ENCODE measurements around the gene LRRC34.

The LRRC34 gene

GRCh38 chr3:169758359-169758994 is 54.2 kb downstream of the LRRC34 start:
- Mint-ChIP-seq H3K27me3 (no peaks in the 10 kb centered on the region), H3K36me3 (no peaks in the 10 kb centered on the region), H3K9me3 (no peaks in the 10 kb centered on the region), H3K4me1 (peaks cover 11% of the 10 kb centered on the region), H3K4me3 (no peak overlapping the region), H3K27ac (no peak overlapping the region)
- ATAC-seq, result no peak

- no peak for ATAC-seq
- H3K4me3 Mint-ChIP-seq, result no peak overlapping the region
These were observed 57.2 kb downstream of the LRRC34 start for GRCh38 chr3:169755488-169755887.

GRCh38 chr3:169754711-169755110 is 58.0 kb downstream of the LRRC34 start:
- Mint-ChIP-seq H3K27me3 (peaks cover 9% of the 10 kb centered on the region), H3K4me3 (no peak overlapping the region), H3K27ac (no peak overlapping the region), H3K4me1 (peaks cover 7% of the 10 kb centered on the region), H3K9me3 (no peaks in the 10 kb centered on the region), H3K36me3 (no peaks in the 10 kb centered on the region)
- no peak for ATAC-seq

More at GRCh38 chr3:169755488-169755887, 57.2 kb downstream of the LRRC34 start:
- peaks cover 7% of the 10 kb centered on the region for H3K4me1 Mint-ChIP-seq
- H3K27ac Mint-ChIP-seq, result no peak overlapping the region
- peaks cover 1% of the 10 kb centered on the region for H3K27me3 Mint-ChIP-seq
- H3K36me3 Mint-ChIP-seq, result no peaks in the 10 kb centered on the region
- no peaks in the 10 kb centered on the region for H3K9me3 Mint-ChIP-seq

GRCh38 chr3:169751875-169752274 is 60.8 kb downstream of the LRRC34 start:
- no peak for ATAC-seq
- Mint-ChIP-seq H3K27ac (no peak overlapping the region), H3K4me3 (no peak overlapping the region), H3K4me1 (no peaks in the 10 kb centered on the region), H3K27me3 (peaks cover 31% of the 10 kb centered on the region), H3K36me3 (no peaks in the 10 kb centered on the region), H3K9me3 (no peaks in the 10 kb centered on the region)

- Mint-ChIP-seq H3K9me3 (no peaks in the 10 kb centered on the region), H3K36me3 (no peaks in the 10 kb centered on the region), H3K4me1 (no peaks in the 10 kb centered on the region), H3K4me3 (no peak overlapping the region), H3K27ac (no peak overlapping the region), H3K27me3 (peaks cover 39% of the 10 kb centered on the region)
- ATAC-seq, result no peak
These were observed 62.0 kb downstream of the LRRC34 start for GRCh38 chr3:169750665-169751064.

- Mint-ChIP-seq H3K27ac (no peak overlapping the region), H3K9me3 (no peaks in the 10 kb centered on the region), H3K27me3 (peaks cover 39% of the 10 kb centered on the region), H3K4me1 (no peaks in the 10 kb centered on the region), H3K4me3 (no peak overlapping the region), H3K36me3 (no peaks in the 10 kb centered on the region)
- ATAC-seq, result no peak
These were observed 64.0 kb downstream of the LRRC34 start for GRCh38 chr3:169748670-169749069.

GRCh38 chr3:169746924-169747323 is 65.8 kb downstream of the LRRC34 start:
- H3K36me3 Mint-ChIP-seq, result no peaks in the 10 kb centered on the region
- H3K4me3 Mint-ChIP-seq, result no peak overlapping the region
- no peak for ATAC-seq
- peaks cover 39% of the 10 kb centered on the region for H3K27me3 Mint-ChIP-seq
- H3K9me3 Mint-ChIP-seq, result no peaks in the 10 kb centered on the region
- H3K4me1 Mint-ChIP-seq, result no peaks in the 10 kb centered on the region
- H3K27ac Mint-ChIP-seq, result no peak overlapping the region

- peaks cover 38% of the 10 kb centered on the region for H3K27me3 Mint-ChIP-seq
- H3K4me3 Mint-ChIP-seq, result no peak overlapping the region
- no peak overlapping the region for H3K27ac Mint-ChIP-seq
- no peaks in the 10 kb centered on the region for H3K4me1 Mint-ChIP-seq
- no peaks in the 10 kb centered on the region for H3K36me3 Mint-ChIP-seq
- ATAC-seq, result no peak
- no peaks in the 10 kb centered on the region for H3K9me3 Mint-ChIP-seq
These were observed 68.2 kb downstream of the LRRC34 start for GRCh38 chr3:169744366-169745054.

All from stimulated activated memory B cell treated with anti-CD40 and anti-IgM and Interleukin-4, amounts not matched to agents 10 μg/mL and 1 μg/mL and 100 μg/mL, for 72 hours (primary cell).